Parathyroid adenoma (tissue), 2 donors: ENCODE measurements around the gene AHSP.
"Not testable (repeated sequence)": the region's sequence is repeated elsewhere in the genome, so short reads cannot be mapped to it uniquely, and the experiment has no call there.

Source experiments
- H2AFZ ChIP-seq: fragments of 300-600 bp; sonication (generic); one replicate; pipeline ENCODE4 v1.7.0; 2017; ENCODE audit warnings: antibody characterized with exemption, mild to moderate bottlenecking
- H3K27ac ChIP-seq: fragments of 300-600 bp; sonication (generic); one replicate; pipeline ENCODE4 v1.7.0; 2017
- H3K27me3 ChIP-seq: fragments of 300-600 bp; sonication (generic); one replicate; pipeline ENCODE4 v1.7.0; 2017; ENCODE audit warnings: low read length; ENCODE audit not compliant: control insufficient read depth, insufficient read depth
- H3K36me3 ChIP-seq: fragments of 300-600 bp; sonication (generic); one replicate; pipeline ENCODE4 v1.7.0; 2017; ENCODE audit warnings: low read length; ENCODE audit not compliant: control insufficient read depth, insufficient read depth
- H3K4me1 ChIP-seq: fragments of 300-600 bp; sonication (generic); one replicate; pipeline ENCODE4 v1.7.0; 2017; ENCODE audit warnings: control low read depth
- H3K4me2 ChIP-seq: fragments of 300-600 bp; sonication (generic); one replicate; pipeline ENCODE4 v1.7.0; 2017; ENCODE audit warnings: low read length
- H3K4me3 ChIP-seq: fragments of 300-600 bp; sonication (generic); one replicate; pipeline ENCODE4 v1.7.0; 2017; ENCODE audit warnings: low read depth, low read length
- H3K79me2 ChIP-seq: fragments of 300-600 bp; sonication (generic); one replicate; pipeline ENCODE4 v1.7.0; 2017; ENCODE audit warnings: control low read depth
- H3K9ac ChIP-seq: fragments of 300-600 bp; sonication (generic); one replicate; pipeline ENCODE4 v1.7.0; 2017; ENCODE audit warnings: mild to moderate bottlenecking
- H3K9me3 ChIP-seq: fragments of 300-600 bp; sonication (generic); one replicate; pipeline ENCODE4 v1.7.0; 2017; ENCODE audit warnings: low read length; ENCODE audit not compliant: control insufficient read depth
- CTCF ChIP-seq: fragments of 300-600 bp; sonication (generic); IDR thresholded peaks from one replicate; pipeline ENCODE4 v1.7.0; 2017; ENCODE audit warnings: antibody characterized with exemption, mild to moderate bottlenecking
- donor health status: primary hyperparathyroidism.

Gene AHSP

GRCh38 chr16:31568577-31569359 is 41.1 kb downstream of the AHSP start:
- H3K9me3 ChIP-seq, result no peaks in the 10 kb centered on the region
- peak overlapping the region; percentile 42 for H3K4me3 ChIP-seq
- no peak overlapping the region for H3K27ac ChIP-seq
- H2AFZ ChIP-seq, result peak overlapping the region; percentile 41
- H3K4me2 ChIP-seq, result peak overlapping the region; percentile 74
- no peaks in the 10 kb centered on the region for H3K27me3 ChIP-seq
- no peak overlapping the region for H3K9ac ChIP-seq
- no peaks in the 10 kb centered on the region for H3K79me2 ChIP-seq
- TF ChIP-seq CTCF, result no peak
- H3K36me3 ChIP-seq, result no peaks in the 10 kb centered on the region
- H3K4me1 ChIP-seq, result no peaks in the 10 kb centered on the region

DNA sequence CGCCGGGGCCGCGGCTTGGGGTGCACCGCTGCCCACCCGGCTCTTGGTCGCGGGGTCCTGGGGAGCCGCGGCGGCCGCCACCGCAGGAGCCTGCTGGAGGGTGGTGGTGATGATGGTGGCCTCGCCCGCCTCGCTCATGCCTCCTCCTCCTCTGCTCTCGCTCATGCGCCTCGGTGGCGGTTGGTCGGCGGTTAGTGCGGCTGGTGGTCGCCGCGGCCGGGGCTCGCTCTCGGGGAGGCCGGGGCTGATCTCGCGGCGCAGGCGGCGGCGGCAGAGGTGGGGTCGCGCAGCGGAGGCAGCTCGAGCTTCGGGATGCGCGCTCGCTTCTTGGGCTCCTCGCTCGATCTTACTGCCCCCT is 41.6 kb downstream of the AHSP start:
- Histone ChIP-seq H3K36me3 (no peaks in the 10 kb centered on the region), H2AFZ (peak overlapping the region; percentile 41), H3K9ac (no peak overlapping the region), H3K4me3 (no peak overlapping the region), H3K27ac (no peak overlapping the region), H3K4me1 (no peaks in the 10 kb centered on the region), H3K79me2 (no peaks in the 10 kb centered on the region), H3K27me3 (no peaks in the 10 kb centered on the region), H3K9me3 (no peaks in the 10 kb centered on the region), H3K4me2 (peak overlapping the region; percentile 74)
- TF ChIP-seq CTCF, result no peak

GRCh38 chr16:31572821-31573220 is 45.1 kb downstream of the AHSP start:
- Histone ChIP-seq H3K27ac (no peak overlapping the region), H3K9me3 (no peaks in the 10 kb centered on the region), H3K4me3 (no peak overlapping the region), H3K27me3 (no peaks in the 10 kb centered on the region), H3K4me1 (no peaks in the 10 kb centered on the region), H3K79me2 (no peaks in the 10 kb centered on the region), H3K9ac (no peak overlapping the region), H2AFZ (no peak overlapping the region), H3K4me2 (no peak overlapping the region), H3K36me3 (no peaks in the 10 kb centered on the region)
- no peak for TF ChIP-seq CTCF

DNA sequence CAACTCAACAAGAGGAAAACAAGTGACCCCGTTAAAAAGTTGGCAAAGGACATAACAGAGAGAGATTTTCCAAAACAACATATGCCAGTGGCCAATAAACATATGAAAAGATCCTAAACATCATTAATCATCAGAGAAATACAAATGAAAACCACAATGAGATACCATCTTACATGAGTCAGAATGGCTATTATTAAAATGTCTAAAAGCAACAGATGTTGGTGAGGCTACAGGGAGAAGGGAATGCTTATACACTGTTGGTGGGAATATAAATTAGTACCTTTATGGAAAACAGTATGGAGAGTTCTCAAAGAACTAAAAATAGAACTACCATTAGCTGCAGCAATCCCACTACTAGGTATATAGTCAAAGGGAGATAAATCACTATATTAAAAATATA is 46.5 kb downstream of the AHSP start:
- H3K9ac ChIP-seq, H3K9me3 ChIP-seq, H3K4me2 ChIP-seq, H3K27ac ChIP-seq, H3K4me3 ChIP-seq, H3K79me2 ChIP-seq, H2AFZ ChIP-seq, H3K36me3 ChIP-seq, H3K27me3 ChIP-seq, H3K4me1 ChIP-seq: not testable (repeated sequence)

DNA sequence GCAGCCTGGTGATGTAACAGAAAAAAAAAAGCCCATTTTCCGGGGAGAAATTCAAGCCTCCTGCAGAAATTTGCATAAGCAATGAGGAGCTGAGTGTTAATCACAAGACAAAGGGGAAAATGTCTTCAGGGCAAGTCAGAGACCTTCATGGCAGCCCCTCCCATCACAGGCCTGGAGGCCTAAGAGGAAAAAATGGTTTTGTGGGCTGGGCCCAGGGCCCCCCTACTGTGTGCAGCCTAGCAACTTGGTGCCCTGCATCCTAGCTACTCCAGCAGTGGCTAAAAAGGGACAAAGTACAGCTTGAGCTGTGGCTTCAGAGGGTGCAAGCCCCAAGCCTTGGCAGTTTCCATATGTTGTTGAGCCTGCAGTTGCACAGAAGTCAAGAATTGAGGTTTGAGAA is 49.7 kb downstream of the AHSP start:
- Histone ChIP-seq H3K36me3 (no peaks in the 10 kb centered on the region), H3K9ac (no peak overlapping the region), H2AFZ (no peak overlapping the region), H3K4me1 (no peaks in the 10 kb centered on the region), H3K9me3 (no peaks in the 10 kb centered on the region), H3K4me2 (no peak overlapping the region), H3K4me3 (no peak overlapping the region), H3K27me3 (no peaks in the 10 kb centered on the region), H3K27ac (no peak overlapping the region), H3K79me2 (no peaks in the 10 kb centered on the region)
- no peak for TF ChIP-seq CTCF
